Measurements from ENCODE around the gene PTCD3.

The PTCD3 gene

DNA sequence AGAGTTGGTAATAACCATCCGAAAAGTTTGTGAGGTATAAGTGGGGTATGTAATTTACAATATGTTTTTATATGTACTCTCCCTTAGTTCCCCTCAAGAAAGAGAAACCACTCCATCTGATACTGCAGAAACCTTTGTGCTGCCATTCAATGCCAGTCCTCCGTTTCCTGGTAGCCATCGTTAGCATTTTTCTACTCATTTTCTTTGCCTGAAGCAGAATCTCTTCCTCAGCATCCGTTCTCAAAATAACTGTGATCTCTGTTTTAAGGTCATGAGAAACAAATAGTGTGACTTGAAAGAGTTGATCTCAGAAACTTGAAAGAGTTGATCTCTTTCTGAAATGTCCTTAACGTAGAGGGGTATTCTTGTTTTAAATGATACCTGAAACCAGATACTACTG is 996 bp downstream of the PTCD3 start:
- H3K36me3 ChIP-seq, result peaks cover 14% of the 10 kb centered on the region

DNA sequence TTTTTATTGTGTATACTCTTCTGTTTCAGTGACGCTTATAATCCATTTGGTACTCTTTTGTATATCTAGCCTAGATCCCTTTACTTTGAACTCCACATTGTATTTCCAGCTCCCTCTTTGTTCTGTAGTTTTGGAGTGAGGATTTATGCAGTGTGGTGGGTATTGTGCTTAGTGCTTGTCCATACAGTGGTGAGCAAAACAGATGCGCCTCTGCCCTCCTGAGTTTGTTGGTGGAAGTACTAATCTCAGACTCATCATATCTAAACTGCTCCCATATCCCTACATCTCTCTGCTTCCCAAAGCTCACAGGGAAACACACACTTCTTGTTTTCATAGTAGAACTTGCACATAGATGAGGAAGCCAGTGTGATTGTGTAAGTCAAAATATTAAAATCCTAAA is 12.1 kb downstream of the PTCD3 start:
- no peaks in the 10 kb centered on the region for H3K4me1 ChIP-seq
- no peaks in the 10 kb centered on the region for H3K9me3 ChIP-seq
- no peaks in the 10 kb centered on the region for H3K27me3 ChIP-seq
- TF ChIP-seq, protein P1, sequence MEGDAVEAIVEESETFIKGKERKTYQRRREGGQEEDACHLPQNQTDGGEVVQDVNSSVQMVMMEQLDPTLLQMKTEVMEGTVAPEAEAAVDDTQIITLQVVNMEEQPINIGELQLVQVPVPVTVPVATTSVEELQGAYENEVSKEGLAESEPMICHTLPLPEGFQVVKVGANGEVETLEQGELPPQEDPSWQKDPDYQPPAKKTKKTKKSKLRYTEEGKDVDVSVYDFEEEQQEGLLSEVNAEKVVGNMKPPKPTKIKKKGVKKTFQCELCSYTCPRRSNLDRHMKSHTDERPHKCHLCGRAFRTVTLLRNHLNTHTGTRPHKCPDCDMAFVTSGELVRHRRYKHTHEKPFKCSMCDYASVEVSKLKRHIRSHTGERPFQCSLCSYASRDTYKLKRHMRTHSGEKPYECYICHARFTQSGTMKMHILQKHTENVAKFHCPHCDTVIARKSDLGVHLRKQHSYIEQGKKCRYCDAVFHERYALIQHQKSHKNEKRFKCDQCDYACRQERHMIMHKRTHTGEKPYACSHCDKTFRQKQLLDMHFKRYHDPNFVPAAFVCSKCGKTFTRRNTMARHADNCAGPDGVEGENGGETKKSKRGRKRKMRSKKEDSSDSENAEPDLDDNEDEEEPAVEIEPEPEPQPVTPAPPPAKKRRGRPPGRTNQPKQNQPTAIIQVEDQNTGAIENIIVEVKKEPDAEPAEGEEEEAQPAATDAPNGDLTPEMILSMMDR (IDR thresholded peaks at IDR 0.05; ENCODE audit: low read depth, low read length), result no peak
- peaks cover 51% of the 10 kb centered on the region for H3K36me3 ChIP-seq
- H3K4me3 ChIP-seq (ENCODE audit: low read depth, low read length), result no peak overlapping the region
- DNase-seq, result no peak

More for the DNA sequence above, 996 bp downstream of the PTCD3 start:
- DNase-seq, result no peak
- TF ChIP-seq, protein P1 (IDR thresholded peaks at IDR 0.05; ENCODE audit: low read depth, low read length), result no peak
- Histone ChIP-seq H3K4me3 (ENCODE audit: low read depth, low read length) (peak overlapping the region; percentile 94), H3K27me3 (no peaks in the 10 kb centered on the region), H3K4me1 (no peaks in the 10 kb centered on the region), H3K9me3 (no peaks in the 10 kb centered on the region)

DNA sequence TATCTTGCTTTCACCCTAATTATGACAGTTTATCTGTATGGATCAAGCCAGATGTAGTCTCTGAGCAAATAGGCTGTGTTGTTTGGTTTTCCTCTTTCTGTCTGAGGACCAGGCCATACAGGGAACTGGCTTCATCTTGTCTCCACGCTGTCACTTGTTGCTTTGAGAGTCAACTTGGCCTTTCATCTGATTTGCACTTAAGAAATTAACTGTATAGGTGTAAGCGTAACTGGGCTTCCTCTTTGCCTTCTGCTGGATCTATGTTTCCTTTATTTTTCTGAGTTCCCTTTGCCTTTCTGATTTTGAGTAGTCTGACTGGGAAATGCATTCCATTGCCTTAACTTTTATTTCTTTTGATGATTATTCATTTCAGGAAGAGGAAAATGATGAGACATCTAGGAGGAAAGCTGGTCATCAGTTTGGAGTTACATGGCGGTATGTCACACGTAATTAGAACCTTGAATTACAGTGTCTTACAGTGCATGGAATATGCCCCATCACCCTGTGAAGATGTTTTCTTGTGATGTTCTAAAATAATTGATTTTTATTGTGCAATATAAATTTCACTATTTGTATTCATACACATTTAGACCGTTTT is 17.4 kb downstream of the PTCD3 start:
- H3K4me1 ChIP-seq, result no peaks in the 10 kb centered on the region
- no peaks in the 10 kb centered on the region for H3K9me3 ChIP-seq
- no peaks in the 10 kb centered on the region for H3K27me3 ChIP-seq
- DNase-seq, result no peak
- peaks cover 67% of the 10 kb centered on the region for H3K36me3 ChIP-seq
- TF ChIP-seq, protein P1 (IDR thresholded peaks at IDR 0.05; ENCODE audit: low read depth, low read length), result no peak
- no peak overlapping the region for H3K4me3 ChIP-seq (ENCODE audit: low read depth, low read length)

DNA sequence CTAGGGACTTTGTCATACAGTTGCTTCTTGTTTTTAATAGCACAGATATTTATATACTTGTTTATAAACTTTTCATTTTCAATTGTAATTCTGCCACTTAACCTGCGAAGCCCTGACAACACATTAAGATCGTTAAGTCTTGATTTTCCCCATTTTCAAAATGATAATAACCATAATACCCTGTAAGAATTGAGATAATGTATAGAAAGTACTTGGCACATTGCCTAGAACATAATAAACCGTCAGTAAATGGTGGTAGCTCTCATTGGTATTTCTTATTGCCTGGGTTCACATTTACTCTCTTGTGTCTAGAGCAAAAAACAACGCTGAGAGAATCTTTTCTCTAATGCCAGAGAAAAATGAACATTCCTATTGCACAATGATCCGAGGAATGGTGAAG is 18.6 kb downstream of the PTCD3 start:
- DNase-seq, result no peak
- Histone ChIP-seq H3K36me3 (peaks cover 62% of the 10 kb centered on the region), H3K4me3 (ENCODE audit: low read depth, low read length) (no peak overlapping the region), H3K27me3 (no peaks in the 10 kb centered on the region), H3K9me3 (no peaks in the 10 kb centered on the region), H3K4me1 (no peaks in the 10 kb centered on the region)
- TF ChIP-seq, protein P1 (IDR thresholded peaks at IDR 0.05; ENCODE audit: low read depth, low read length), result no peak

DNA sequence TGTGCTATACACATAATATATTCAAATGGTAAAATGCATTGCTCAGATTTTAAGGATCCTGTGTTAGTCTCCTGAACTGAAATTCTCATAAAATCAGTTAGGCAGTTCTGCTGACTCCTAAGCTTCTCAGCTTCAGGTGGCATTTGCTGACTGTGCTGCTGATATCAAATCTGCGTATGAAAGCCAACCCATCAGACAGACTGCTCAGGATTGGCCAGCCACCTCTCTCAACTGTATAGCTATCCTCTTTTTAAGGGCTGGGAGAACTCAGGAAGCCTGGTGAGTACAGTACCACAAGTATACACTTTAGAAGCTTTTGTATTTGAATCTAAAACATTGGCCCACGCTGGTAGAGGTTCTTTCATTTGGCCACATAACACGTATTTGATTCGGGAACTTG is 28.7 kb downstream of the PTCD3 start:
- H3K27me3 ChIP-seq, result no peaks in the 10 kb centered on the region
- no peaks in the 10 kb centered on the region for H3K9me3 ChIP-seq
- H3K4me1 ChIP-seq, result no peaks in the 10 kb centered on the region
- TF ChIP-seq, protein P1 (IDR thresholded peaks at IDR 0.05; ENCODE audit: low read depth, low read length), result no peak
- H3K36me3 ChIP-seq, result peaks cover 74% of the 10 kb centered on the region
- DNase-seq, result no peak
- H3K4me3 ChIP-seq (ENCODE audit: low read depth, low read length), result no peak overlapping the region

DNA sequence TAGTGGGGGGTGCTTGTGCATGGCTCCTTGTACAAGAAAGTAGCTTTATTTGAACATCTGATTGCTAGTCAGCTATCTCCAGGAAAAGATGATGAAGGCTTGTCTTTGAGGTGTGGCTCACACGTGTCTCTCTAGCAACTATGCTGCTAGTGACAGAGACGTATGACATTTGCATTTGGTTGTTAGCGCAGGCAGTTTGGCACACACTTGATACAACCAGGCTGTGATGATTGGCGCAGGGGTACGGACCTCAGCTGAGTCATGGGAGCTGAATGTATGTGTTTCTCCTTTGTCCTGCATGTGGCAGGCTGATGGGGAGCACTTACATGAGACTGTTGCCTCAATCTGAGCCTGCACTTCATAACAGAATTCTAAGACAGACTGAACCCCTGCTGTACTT is 29.6 kb downstream of the PTCD3 start:
- no peaks in the 10 kb centered on the region for H3K27me3 ChIP-seq
- no peak for DNase-seq
- H3K4me1 ChIP-seq, result no peaks in the 10 kb centered on the region
- no peak overlapping the region for H3K4me3 ChIP-seq (ENCODE audit: low read depth, low read length)
- H3K36me3 ChIP-seq, result peaks cover 74% of the 10 kb centered on the region
- no peaks in the 10 kb centered on the region for H3K9me3 ChIP-seq
- TF ChIP-seq, protein P1 (IDR thresholded peaks at IDR 0.05; ENCODE audit: low read depth, low read length), result no peak

All from BE2C (cell line).